ENCODE results near the gene CHURC1.

Gene CHURC1

DNA sequence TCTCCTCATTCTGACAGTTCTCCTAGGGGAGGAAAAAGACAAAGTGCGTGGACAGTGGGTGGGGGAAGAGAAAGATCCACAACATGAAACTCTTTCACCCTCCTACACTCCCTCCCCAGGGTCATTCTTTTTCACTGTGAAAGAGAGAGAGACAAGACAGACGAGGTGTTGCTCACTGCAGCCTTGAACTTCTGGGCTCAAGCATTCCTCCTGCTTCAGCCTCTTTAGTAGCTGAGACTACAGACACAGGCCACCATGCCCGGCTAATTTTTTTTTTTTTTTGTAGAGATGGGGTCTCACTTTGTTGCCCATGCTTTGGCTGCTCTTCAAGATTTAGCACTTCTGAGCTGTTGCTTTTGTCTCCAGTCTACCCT lies 25.5 kb downstream of the CHURC1 start:
- no peak for DNase-seq

DNA sequence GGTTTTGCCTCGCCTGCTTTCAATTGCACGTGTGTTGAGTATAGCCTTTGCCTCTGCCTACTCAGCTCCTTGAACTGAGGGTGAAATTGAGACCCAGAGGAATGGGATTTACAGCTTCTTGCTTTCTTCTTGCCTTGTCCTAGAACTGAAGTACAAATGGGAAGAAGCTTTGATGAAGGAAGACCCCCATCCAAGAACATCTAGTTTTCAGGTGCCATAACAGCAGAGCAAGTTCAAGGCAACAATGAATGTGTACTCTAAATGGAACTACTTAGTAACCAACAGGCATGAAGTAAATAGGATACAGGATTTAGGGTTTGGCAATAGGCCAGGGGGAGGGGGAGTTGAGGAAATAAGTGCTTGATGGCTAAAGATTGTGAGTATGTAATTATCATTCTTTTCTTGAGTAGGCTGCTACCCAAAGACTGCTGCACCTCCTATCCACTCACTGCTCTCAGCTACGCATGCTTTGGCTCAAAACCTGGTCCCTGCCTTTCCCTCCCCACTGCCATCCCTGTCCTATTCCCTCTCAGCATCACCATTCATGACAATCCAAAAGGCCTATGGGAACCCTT lies 26.2 kb downstream of the CHURC1 start:
- DNase-seq, result no peak

DNA sequence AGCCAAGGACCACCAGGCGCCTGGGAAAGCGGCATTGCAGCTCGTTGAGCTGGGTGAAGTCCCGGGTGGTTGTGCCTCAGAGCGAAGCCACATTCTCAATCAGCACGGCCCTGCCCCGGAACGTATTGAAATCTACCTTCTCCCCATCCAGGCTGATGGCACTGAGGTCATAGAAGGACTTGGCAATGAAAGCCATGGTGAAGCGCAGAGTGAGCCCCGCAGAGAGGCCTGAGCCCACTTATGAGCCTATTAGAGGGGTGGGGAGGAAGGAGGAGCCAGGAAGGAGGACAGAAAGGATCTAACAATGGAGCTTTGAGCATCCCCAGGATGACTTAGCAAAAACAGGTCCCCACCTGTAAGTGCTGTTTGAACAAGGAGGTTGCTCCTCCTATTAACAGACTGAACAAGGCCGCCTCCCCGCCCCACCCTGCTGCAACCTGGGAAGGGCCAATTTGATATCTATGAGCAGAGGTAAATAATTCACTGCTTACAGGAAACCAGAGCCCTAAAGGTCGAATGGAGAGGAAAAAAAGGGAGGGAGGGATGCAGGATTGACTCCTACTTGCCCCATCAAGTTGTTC lies 28.4 kb downstream of the CHURC1 start, which contains the start of gene GPX2:
Gene GPX2 (minus strand): TSS at position 215 of the 581 bp plus-strand sequence. CDS start 19 bp downstream, at position 196.
- no peak for DNase-seq

DNA sequence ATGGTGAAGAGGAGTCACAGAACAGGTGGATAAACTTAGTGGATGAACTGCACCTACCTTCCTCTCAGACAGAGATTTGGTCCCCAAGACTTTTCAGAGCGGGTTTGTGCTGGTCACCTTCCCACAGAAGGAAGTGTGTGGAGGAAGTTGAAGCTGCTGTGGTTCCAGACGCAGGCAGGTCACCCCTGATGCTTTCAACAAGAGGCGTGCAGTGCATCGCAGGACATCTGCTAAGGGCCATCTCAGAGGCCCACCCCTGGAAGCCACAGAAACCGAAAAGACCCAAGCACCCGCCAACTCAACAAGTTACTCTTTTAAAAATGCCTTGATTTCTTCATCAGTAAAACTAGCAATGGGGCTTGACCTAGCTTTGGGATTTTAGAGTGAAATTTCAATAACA lies 29.3 kb downstream of the CHURC1 start:
- DNase-seq, result no peak

DNA sequence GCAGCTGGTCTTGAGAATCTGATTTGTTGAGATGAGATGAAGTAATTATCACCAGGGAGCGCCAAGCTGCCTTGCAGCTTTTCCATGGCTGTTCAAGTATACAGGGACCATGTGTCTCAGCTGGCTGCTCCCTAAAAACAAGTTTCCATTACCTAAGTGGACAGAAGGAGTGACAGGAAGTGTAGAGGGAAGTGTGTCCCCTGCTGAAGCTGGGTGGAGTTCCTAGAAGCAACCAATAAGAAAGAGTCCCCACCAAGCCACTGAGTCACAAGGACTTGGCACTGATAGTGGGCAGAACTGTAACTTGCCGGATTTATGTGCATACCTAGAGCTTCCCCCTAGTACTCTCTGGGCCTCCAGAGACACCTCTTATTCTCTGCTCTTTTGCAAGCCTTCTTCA lies 29.8 kb downstream of the CHURC1 start:
- DNase-seq, result no peak

DNA sequence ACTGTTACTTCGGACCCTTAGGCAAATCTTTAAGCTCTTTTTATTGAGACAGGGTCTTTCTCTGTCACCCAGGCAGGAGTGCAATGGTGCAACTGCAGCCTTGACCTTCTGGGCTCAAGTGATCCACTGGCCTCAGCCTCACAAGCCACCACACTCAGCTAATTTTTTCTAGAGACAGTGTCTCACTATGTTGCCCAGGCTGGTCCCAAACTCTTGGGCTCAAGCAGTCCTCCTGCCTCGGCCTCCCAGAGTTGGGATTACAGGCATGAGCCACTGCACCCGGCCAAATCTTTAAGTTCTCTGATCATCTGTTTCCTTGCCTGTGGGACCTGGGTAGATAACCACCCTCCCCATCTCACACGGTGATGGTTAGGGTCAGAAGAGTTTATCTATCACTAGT lies 30.6 kb downstream of the CHURC1 start:
- DNase-seq, result no peak

DNA sequence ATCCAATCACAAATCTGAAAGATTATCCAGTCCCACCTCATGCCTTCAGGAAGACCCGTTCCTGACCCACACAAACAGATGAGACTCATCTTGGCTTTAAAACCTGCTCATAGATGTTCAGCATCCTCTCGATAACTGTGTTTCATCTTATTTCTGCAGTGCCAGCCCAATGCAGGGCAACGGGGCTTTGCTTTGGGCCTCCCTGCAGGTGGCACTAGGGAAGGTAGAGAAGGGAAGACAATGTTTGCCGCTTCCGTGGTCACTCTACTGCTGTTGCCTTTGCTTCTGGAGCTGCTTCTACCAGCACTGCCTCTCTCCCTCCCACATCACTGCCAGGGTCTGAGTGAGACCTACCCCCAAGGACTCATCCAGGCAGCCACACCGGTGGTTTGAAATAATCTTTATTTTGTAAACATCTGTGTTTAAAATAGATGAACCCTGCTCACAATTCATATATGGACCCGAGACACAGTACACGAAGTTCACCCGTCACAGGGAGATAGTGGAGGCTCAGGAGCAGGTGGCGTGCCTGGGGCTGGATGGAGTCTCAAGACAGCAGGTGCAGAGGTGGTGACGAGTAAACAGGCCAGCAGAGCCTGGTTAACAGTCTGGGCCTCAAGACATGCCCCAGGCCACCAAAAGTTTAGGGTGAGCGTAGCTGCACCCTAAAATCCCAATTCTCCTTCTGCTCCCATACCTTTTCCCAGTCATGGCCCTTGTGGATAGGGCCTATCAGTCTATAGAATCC lies 31.4 kb downstream of the CHURC1 start:
- DNase-seq, result no peak

DNA sequence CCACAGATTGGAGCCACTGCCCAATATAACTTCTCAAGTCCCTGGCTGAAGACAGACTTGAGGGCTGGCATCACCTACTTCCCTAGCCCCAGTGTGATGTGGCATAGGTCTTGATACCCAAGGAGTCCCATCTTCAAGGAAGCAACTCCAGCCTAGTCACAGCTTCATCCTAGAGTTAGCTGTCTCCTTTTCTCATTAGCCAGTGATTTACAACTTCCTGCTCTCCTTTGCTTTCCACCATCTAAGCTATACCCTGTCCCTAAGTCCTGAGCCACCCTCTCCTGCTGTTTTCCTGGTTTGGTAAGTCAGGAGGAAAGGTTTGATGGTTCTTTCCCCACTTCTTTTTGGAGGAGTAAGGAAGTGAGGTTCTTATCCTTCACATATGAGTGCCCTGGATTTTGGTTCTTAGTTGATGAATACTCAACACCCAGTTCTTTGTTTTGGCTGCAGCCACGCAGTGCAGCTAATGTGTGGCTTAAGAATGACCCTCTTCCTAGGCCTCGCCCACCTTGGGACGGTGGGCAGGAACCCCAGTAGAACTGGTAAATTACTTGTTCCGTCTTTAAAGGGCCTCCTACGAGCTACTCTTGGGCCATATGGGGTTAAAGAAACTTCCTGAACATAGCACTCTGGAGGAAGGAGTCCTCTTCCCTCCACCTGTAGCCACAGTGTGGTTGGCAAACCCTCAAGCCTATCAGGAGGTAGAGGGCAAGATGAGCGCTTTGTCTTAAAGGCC lies 32.2 kb downstream of the CHURC1 start:
- no peak for DNase-seq

DNA sequence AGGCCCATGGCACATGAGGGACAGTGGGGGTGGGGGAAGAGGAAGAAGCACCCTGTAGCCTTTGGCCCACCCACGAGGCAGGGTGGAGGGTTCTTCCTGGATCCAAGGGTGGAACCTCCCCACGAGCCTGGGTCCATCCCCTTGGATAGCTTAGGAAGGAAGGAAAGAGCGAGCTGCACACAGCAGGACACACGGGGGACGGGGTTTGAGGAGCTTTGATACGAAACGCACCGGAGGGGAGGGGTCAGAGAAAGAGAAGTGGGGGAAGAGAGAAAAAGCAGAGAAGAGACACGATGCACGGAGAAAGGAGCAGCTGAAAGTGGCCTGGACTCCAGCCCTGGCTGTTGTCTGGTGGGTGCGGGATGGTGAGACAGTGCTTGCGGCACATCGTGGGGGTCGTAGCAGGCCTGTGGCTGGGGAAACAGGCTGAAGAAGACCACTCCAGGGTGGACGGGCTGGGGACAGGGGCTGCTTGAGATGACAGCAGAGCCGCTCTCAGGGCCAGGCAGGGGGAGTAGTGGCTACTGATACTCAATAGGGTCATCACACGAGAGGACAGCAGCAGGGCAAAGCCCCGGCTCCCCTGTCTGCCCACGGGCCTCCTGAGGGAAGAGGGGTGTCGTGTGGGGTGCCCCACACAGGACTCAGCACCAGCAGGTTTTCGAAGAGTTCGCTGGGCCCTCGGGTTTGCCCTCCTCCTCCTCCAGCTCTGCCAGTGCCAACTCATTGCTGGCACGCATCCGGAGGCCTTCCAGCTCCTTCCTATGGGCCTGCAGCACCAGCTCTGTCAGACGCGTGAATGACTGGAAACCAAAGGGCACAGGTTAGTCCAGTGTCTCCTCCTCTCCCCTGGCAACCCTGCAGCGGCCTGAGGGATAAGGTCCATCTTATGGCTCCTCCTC lies 33.7 kb downstream of the CHURC1 start:
- no peak for DNase-seq

DNA sequence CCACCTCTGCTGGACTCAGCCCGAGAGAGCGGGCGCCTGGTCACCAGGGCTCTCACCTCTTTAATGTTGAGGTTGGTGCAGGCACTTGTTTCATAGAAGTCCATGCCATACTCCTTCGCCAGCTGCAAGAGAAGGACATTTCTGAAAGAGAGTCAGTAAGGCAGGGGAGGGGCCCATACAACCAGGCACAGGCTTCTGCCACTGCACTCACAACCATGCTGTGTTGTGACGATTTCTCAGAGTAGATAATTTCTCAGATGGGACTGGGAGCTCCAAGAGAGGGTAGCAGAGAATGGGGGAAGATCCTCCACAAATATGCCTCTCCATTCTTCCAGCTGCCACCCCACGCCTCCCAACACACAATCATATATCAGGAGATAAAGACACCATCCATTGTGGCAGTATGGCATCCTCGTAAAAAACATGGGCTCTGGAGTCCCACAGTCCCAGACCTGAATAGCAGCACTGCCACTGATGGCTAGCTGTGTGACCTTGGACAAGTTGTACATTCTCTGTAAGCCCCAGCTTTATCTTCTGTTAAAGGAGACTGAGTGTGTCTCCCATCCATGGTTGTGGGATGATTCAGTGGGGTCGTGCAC lies 34.5 kb downstream of the CHURC1 start:
- DNase-seq, result no peak

DNA sequence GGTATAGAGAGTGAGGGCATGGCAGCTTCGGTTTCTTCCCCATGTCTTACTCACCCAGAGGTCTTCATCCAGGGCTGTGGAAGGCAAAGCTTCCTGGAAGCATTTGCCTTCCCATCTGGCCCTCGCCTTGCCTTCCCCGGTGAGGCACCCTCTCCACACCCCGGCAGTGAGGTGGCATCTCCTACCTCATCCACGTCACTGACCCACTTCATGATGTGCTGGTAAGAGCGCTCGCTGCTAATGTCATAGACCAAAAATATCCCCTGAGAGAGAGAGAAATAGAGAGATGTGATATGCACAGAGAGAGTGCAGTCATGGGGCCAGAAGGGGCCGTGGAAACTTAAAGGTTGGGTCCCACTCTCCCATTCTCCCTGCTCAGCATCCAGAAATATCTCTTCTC lies 36.6 kb downstream of the CHURC1 start:
- no peak for DNase-seq

DNA sequence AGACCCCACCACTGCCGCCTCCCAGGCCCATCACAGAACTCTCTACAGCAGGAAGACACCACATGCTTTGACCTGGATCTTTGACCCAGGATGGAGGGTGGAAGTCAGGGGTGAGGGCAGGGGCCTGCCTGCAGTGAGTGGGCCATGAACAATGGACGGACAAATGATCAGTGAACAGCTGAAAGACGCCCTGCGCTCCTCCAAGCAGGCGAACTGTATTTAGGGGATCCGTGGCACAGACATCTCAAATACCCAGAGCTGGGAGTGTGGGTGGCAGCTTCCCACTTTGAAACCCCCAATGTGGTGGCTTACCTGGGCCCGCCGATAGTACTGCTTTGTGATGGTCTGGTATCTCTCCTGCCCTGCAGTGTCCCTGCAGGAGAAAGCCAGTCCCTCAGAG lies 37.0 kb downstream of the CHURC1 start:
- no peak for DNase-seq

DNA sequence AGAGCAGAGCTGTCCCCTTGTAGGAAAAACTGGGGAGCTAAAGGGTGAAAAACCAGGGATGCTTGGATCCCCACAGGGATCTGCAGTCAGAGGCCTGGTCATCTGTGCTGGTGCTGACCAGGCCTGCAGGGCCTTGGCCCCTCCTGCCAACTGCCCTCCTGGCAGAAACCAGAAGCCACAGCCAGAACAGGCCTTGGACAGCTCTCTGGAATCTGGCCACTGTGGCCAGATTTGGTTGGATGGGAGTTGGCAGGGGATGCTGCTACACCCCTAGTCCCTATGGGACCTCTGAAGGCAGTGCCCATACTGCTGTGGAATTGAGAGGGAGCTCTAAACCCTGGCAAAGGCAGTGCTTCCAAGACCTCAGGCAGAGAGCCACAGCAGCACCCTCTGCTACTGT lies 37.5 kb downstream of the CHURC1 start:
- DNase-seq, result no peak

DNA sequence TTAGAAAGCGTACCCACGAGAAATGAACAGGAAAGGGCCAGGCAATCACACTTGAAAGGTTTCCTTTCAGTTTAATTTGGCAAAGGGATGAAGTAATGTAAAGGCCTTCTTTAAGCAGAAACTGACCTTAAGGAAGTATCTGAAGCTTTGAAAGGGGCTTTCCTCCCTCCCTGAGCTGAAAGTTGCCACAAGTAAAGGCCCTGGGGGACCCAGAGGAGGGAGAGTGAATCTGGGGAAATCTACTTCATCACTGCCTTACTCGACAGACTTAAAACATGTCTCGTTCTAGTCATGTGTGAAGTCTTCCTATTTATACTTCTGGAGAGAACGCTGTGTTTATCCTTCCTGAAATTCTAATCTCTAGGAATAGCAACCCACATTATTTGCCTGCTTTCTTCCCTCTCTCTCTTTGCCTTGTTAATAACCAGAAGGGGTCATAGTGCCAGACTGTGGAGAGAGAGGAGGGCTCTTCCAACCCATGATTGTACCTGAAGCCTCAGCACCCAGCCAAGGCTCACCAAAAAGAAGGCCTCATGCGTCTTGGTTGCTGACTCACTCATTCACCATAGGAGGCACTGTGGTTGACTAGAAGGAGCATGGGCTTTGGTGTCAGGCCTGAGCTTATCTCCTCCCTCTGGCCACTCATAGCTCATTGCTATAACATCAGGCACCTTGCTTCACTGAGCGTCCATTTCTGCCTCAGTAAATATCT lies 38.5 kb downstream of the CHURC1 start:
- DNase-seq, result no peak

DNA sequence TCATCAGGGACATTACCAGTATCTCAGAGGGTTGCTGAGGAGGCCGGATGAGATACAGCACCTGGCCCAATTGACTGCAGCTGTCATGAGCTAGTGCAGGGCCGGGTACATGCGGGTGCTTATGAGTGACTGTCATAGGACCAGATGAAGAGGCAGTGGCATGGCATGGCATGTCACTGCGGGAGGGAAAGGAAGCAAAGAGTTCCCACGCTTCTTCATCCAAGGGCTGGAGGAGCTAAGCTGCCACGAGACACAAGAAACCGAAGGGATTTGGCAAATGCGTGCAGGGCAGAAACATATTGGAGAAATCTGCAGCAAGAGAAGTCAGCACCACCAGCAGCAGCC lies 39.0 kb downstream of the CHURC1 start:
- no peak for DNase-seq

DNA sequence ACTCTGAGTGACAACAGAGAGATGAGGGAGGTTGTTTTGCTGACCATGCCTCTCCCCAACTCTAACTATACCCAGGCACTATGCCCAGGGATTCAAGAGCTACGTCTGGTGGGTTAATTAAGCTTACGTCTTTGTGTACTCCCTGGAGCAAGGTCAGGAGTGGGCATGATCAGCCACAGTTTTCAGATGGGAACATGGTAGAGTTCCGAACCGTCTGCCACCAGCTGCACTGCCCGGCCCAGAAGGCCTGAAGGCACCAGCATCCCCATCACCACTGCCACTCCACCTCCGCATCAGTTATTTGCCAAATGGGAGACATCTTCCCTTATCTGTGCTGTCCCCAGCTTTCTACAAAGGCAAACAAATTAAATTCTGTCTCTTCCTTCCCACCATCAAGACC lies 39.4 kb downstream of the CHURC1 start:
- no peak for DNase-seq

DNA sequence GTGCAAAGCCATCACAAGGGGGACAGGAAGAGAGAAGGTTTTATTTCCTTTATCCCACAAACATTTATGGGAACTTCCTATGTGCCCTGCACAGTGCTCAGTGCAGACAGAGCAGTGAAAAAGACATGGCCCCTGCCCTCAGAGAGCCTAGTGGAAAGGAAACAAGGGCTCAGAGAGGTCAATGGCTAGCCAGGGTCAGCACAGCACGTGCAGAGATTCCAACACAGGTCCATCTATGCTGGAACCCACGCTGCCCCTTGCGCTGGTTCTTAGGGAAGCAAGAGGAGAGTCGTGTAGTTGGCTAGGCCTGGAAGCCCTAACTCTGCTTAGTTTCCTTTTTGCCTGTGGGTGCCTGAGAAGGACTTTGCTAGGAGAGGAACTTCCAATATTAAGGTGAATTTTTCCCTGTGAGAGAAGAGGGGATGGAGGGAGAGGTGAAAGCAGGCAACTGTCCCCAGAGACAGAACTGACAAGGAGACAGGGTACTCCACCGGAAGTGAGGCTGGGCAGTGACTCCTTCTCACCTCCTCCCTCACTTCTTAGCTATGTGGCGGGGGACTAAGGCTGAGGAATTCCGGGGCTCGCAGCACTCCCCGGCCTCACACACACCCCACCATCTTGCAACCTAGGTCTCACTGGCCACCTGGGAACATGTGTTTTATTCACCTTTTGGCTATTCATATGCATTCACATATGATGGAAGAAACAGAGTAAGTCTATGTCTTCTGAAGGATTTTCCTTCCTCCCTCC lies 40.4 kb downstream of the CHURC1 start:
- DNase-seq, result no peak

DNA sequence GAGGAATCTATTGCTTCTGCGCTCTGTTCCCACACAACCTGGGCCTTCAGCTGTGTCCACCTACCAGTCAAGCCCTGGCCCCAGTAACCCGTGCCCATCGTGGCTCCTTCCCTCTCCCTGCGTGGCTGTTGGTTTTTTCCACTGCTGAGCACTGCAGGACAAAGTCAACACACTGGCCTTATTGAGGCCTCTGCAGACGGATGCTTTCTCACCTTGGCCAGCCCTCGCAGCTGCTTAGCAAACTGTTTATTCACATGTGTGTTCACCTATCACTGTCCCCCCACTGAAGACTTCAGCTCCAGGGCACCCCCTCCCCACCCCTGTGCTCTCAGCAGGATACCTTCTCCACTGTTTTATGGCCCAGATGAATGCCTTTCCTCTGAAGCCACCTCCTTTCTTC lies 41.0 kb downstream of the CHURC1 start:
- no peak for DNase-seq

DNA sequence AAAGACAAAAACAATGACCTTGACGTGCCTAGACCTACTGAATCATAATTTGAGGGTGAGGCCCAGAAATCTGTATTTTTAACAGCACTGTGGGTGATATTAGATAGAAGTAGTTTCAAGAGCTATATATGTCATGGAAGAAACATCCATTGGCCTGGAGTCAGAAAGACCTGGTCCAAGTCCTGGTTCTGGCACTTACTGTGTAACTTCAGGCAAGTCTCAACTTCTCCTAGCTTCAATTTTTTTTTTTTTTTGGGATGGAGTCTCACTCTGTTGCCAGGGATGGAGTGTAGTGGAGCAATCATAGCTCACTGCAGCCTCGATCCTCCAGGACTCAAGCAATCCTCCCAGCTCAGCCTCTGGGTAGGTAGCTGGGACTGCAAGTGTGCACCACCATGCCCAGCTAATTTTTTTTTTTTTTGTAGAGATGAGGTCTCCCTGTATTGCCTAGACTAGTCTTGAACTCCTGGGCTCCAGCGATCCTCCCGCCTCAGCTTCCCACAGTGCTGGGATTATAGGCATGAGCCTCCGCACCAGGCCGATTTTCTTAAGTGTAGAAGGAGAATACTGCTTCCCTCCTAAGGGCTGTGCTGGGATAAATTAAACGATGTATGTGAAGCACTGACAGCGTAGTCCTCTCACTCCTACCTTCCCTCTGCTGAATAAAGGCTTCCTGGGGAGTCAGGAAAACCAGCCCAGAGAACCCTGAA lies 42.6 kb downstream of the CHURC1 start:
- no peak for DNase-seq

DNA sequence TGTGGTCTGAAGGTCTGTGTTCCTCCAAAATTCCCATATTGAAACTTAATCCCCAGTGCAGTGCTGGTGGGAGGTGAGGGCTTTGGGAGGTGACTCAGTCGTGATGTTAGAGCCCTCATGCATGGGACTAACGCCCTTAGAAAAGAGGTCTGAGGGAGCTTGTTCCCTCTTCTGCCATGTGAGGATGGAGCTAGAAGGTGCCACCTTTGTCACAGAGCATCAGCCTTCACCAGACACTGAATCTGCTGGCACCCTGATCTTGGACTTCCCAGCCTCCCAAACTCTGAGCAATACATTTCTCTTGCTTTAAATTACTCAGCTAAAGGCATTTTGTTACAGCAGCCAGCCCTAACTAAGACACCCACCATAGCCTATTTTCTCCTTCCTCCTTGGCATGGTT lies 43.9 kb downstream of the CHURC1 start:
- DNase-seq, result no peak

All from activated gamma-delta T cell (primary cell).